OCI-LY3 (cell line): Measurements from ENCODE around the gene MGAT4A.
"Not testable (repeated sequence)": the region's sequence is repeated elsewhere in the genome, so short reads cannot be mapped to it uniquely, and the experiment has no call there.

Experiments used
- H2AFZ ChIP-seq: fragments of 200-600, 300-600 bp; shearing (Covaris generic); 2 replicates; pipeline ENCODE4 v1.6.0; 2014; ENCODE audit warnings: antibody characterized with exemption, low read depth, low read length
- H3K27ac ChIP-seq: fragments of 200-600, 300-600 bp; sonication (generic); 2 replicates; pipeline ENCODE4 v1.5.1; 2014; ENCODE audit warnings: mild to moderate bottlenecking, low read length, moderate library complexity, mixed read lengths
- H3K27me3 ChIP-seq: fragments of 200-600, 300-600 bp; sonication (generic); 2 replicates; pipeline ENCODE4 v1.6.1; 2014; ENCODE audit warnings: low read depth, low read length, mixed read lengths
- H3K36me3 ChIP-seq: fragments of 200-600, 300-600 bp; sonication (generic); replicated peaks from 2 replicates; pipeline ENCODE3; 2014; ENCODE audit warnings: low read depth, low read length, mixed read lengths
- H3K4me1 ChIP-seq: fragments of 300-600, 200-600 bp; sonication (generic); 2 replicates; pipeline ENCODE4 v1.6.1; 2014; ENCODE audit warnings: low read length, mixed read lengths
- H3K4me2 ChIP-seq: fragments of 200-600, 300-600 bp; sonication (generic); 2 replicates; pipeline ENCODE4 v1.6.1; 2014; ENCODE audit warnings: low read length, mixed read lengths
- H3K4me3 ChIP-seq: fragments of 300-600, 200-600 bp; sonication (generic); 2 replicates; pipeline ENCODE4 v1.5.1; 2014; ENCODE audit warnings: antibody characterized with exemption, mild to moderate bottlenecking, low read length, moderate library complexity
- H3K79me2 ChIP-seq: fragments of 300-600, 200-600 bp; shearing (Covaris generic); 2 replicates; pipeline ENCODE4 v1.6.1; 2014; ENCODE audit warnings: mild to moderate bottlenecking, low read length, mixed read lengths
- H3K9ac ChIP-seq: fragments of 300-600, 200-600 bp; shearing (Covaris generic); 2 replicates; pipeline ENCODE4 v1.6.0; 2014; ENCODE audit warnings: mild to moderate bottlenecking, low read length, moderate library complexity
- H3K9me3 ChIP-seq: fragments of 200-600, 300-600 bp; shearing (Covaris generic); 2 replicates; pipeline ENCODE4 v1.6.1; 2014; ENCODE audit warnings: low read length, mixed read lengths; ENCODE audit not compliant: insufficient read depth
- H4K20me1 ChIP-seq: fragments of 200-600, 300-600 bp; sonication (generic); 2 replicates; pipeline ENCODE4 v1.6.1; 2016; ENCODE audit warnings: low read length, mixed read lengths; ENCODE audit not compliant: insufficient read depth
- CTCF ChIP-seq: fragments of 200-600, 300-600 bp; sonication (generic); IDR thresholded peaks from 2 replicates; pipeline ENCODE4 v1.5.1; 2014; ENCODE audit warnings: antibody characterized with exemption, low read length, low read depth
- EZH2phosphoT487 ChIP-seq: fragments of 200-600 bp; shearing (Covaris generic); IDR thresholded peaks from 2 replicates; pipeline ENCODE4 v1.6.1; 2018; ENCODE audit warnings: antibody characterized with exemption, mixed run types, low read depth

Gene MGAT4A

GRCh38 chr2:98605076-98605475 is 125.9 kb downstream of the MGAT4A start:
- Histone ChIP-seq H3K79me2 (peaks cover 66% of the 10 kb centered on the region), H3K9ac (no peak overlapping the region), H4K20me1 (peaks cover 30% of the 10 kb centered on the region), H3K36me3 (peaks cover 21% of the 10 kb centered on the region), H3K4me3 (no peak overlapping the region), H3K27me3 (no peaks in the 10 kb centered on the region), H3K9me3 (no peaks in the 10 kb centered on the region), H3K4me2 (peak overlapping the region; percentile 42; the same call in 1 of the 2 replicates), H2AFZ (no peak overlapping the region), H3K27ac (no peak overlapping the region), H3K4me1 (peaks cover 33% of the 10 kb centered on the region)
- TF ChIP-seq CTCF (no peak), EZH2phosphoT487 (no peak)

DNA sequence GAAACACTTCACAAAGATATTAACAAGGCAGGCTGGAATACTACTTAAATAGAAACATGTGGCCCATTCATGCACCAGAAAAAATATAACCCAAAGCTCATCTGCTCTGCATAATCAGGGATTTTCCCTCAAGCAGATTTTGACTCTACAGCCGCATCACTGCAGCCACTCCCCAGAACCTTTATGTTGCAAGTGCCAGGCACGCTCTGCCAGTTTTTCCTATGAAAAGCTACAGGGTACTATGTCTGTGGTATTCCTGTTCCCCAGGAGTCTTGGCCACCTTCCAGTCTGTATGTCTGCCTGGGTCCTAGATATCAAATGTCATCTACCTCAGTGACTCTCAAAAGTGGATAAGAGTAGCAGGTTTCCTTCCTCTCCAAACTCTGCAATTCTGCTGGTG is 126.4 kb downstream of the MGAT4A start:
- Histone ChIP-seq H3K4me1 (peaks cover 28% of the 10 kb centered on the region), H3K27ac (no peak overlapping the region), H4K20me1 (peaks cover 30% of the 10 kb centered on the region), H3K9ac (no peak overlapping the region), H3K36me3 (peaks cover 22% of the 10 kb centered on the region), H3K79me2 (peaks cover 61% of the 10 kb centered on the region), H2AFZ (no peak overlapping the region), H3K27me3 (no peaks in the 10 kb centered on the region), H3K4me2 (peak overlapping the region; percentile 42), H3K9me3 (no peaks in the 10 kb centered on the region), H3K4me3 (no peak overlapping the region)
- TF ChIP-seq CTCF = no peak
- no peak for TF ChIP-seq EZH2phosphoT487

- no peak overlapping the region for H3K4me2 ChIP-seq
- TF ChIP-seq CTCF = peak; percentile 71
- no peak for TF ChIP-seq EZH2phosphoT487
- H3K79me2 ChIP-seq = peaks cover 32% of the 10 kb centered on the region
- peaks cover 21% of the 10 kb centered on the region for H4K20me1 ChIP-seq
- H3K9ac ChIP-seq = no peak overlapping the region
- no peaks in the 10 kb centered on the region for H3K27me3 ChIP-seq
- H3K27ac ChIP-seq = no peak overlapping the region
- H3K4me1 ChIP-seq = peaks cover 14% of the 10 kb centered on the region
- H3K4me3 ChIP-seq = no peak overlapping the region
- H3K36me3 ChIP-seq = peaks cover 28% of the 10 kb centered on the region
- no peak overlapping the region for H2AFZ ChIP-seq
- H3K9me3 ChIP-seq = no peaks in the 10 kb centered on the region
Observed at GRCh38 chr2:98601532-98602132, 129.3 kb downstream of the MGAT4A start.

DNA sequence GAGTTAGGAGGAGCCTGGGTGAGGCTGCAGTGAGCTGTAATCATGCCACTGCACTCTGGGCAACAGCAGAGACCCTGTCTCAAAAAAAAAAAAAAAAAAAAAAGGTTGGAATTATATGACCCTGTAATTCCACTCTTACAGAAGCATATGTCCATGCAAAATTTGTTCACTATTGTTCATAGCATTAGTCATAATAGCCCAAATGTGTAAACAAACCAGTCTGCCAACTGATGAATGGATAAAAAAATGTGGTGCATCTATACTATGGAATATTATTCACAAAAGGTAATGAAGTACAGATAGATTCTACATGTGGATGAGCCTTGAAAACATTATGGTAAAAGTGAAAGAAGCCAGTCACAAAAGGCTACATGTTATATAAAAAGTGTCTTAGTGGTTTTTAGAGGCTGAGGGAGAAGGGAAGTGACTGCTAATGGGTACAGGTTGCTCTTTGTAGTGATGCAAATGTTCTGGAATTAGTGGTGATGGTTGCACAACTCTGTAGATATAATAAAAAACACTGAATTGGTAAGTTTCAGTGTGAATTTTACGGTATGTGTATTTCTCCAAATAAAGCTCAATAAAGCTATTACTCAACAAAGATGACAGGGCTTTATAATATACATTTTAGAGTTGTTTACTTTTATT is 132.0 kb downstream of the MGAT4A start:
- 0 out of 2 replicates have a peak, but pooled peaks cover 2% of the 10 kb centered on the region for H4K20me1 ChIP-seq
- no peaks in the 10 kb centered on the region for H3K4me1 ChIP-seq
- TF ChIP-seq CTCF (no peak), EZH2phosphoT487 (no peak)
- H3K36me3 ChIP-seq = peaks cover 28% of the 10 kb centered on the region
- peaks cover 5% of the 10 kb centered on the region for H3K79me2 ChIP-seq
- H3K4me2 ChIP-seq = no peak overlapping the region
- no peak overlapping the region for H2AFZ ChIP-seq
- H3K4me3 ChIP-seq = no peak overlapping the region
- no peak overlapping the region for H3K9ac ChIP-seq
- H3K9me3 ChIP-seq = no peaks in the 10 kb centered on the region
- H3K27me3 ChIP-seq = no peaks in the 10 kb centered on the region
- H3K27ac ChIP-seq = no peak overlapping the region

GRCh38 chr2:98594665-98595064 is 136.3 kb downstream of the MGAT4A start:
- not testable (repeated sequence) for H3K79me2 ChIP-seq, H3K27ac ChIP-seq, H3K27me3 ChIP-seq, H3K4me1 ChIP-seq, H3K9me3 ChIP-seq, H4K20me1 ChIP-seq, H3K4me3 ChIP-seq, H3K4me2 ChIP-seq, H3K9ac ChIP-seq, H2AFZ ChIP-seq
- peaks cover 15% of the 10 kb centered on the region for H3K36me3 ChIP-seq
